ENCODE results near the gene YKT6. TPM values are rescaled to one million over a fixed set of nuclear protein-coding genes. Genes with fewer than 3 reads are reported as not detected.

Gene YKT6
- total and polyA plus RNA-seq, 2 experiments from 2014 or later = 75.7 to 86.9 TPM

GRCh38 chr7:44226396-44226753, 25.6 kb downstream of the YKT6 start:
- Histone ChIP-seq H3K4me3 (no peak overlapping the region), H3K27ac (no peak overlapping the region), H2AFZ (no peak overlapping the region), H3K9me3 (ENCODE audit: low read depth) (no peaks in the 10 kb centered on the region), H3K27me3 (no peaks in the 10 kb centered on the region), H3K4me2 (no peak overlapping the region), H3K9me2 (replicated peaks; ENCODE audit: insufficient read depth) (no peaks in the 10 kb centered on the region), H4K20me1 (ENCODE audit: insufficient read depth, poor library complexity, severe bottlenecking) (no peaks in the 10 kb centered on the region), H3K4me1 (ENCODE audit: insufficient read depth) (no peaks in the 10 kb centered on the region), H3K36me3 (replicated peaks; ENCODE audit: insufficient read depth, low read depth) (no peaks in the 10 kb centered on the region), H3K79me2 (no peaks in the 10 kb centered on the region)
- WGBS (ENCODE audit: low lambda C conversion rate, missing lambda C conversion rate) = 89% methylated on average over 9 of the region's 17 CpGs
- DNase-seq (ENCODE audit: low spot score) = no peak
- TF ChIP-seq CTCF (IDR thresholded peaks at IDR 0.05; ENCODE audit: poor library complexity) (no peak), EZH2 (IDR thresholded peaks at IDR 0.05; ENCODE audit: borderline replicate concordance) (no peak), EZH2phosphoT487 (IDR thresholded peaks at IDR 0.05; ENCODE audit: low read depth, severe bottlenecking, unreplicated experiment) (no peak)

- 58% methylated on average over 6 of the region's 14 CpGs for WGBS (ENCODE audit: low lambda C conversion rate, missing lambda C conversion rate)
- DNase-seq (ENCODE audit: low spot score) = no peak
- TF ChIP-seq CTCF (IDR thresholded peaks at IDR 0.05; ENCODE audit: poor library complexity) (no peak), EZH2phosphoT487 (IDR thresholded peaks at IDR 0.05; ENCODE audit: low read depth, severe bottlenecking, unreplicated experiment) (no peak), EZH2 (IDR thresholded peaks at IDR 0.05; ENCODE audit: borderline replicate concordance) (no peak)
These were observed 27.1 kb downstream of the YKT6 start for GRCh38 chr7:44227911-44228310.

GRCh38 chr7:44228571-44229350, 28.0 kb downstream of the YKT6 start:
- DNase-seq (ENCODE audit: low spot score) = no peak
- H3K4me3 ChIP-seq = no peak overlapping the region
- TF ChIP-seq CTCF (IDR thresholded peaks at IDR 0.05; ENCODE audit: poor library complexity) (no peak), EZH2phosphoT487 (IDR thresholded peaks at IDR 0.05; ENCODE audit: low read depth, severe bottlenecking, unreplicated experiment) (no peak), EZH2 (IDR thresholded peaks at IDR 0.05; ENCODE audit: borderline replicate concordance) (no peak)
- 83% methylated on average over 24 of the region's 29 CpGs for WGBS (ENCODE audit: low lambda C conversion rate, missing lambda C conversion rate)
- no peaks in the 10 kb centered on the region for H3K9me2 ChIP-seq (replicated peaks; ENCODE audit: insufficient read depth)
- H2AFZ ChIP-seq = no peak overlapping the region
- H3K27ac ChIP-seq = no peak overlapping the region
- no peaks in the 10 kb centered on the region for H3K4me1 ChIP-seq (ENCODE audit: insufficient read depth)
- H3K79me2 ChIP-seq = no peaks in the 10 kb centered on the region
- no peaks in the 10 kb centered on the region for H3K9me3 ChIP-seq (ENCODE audit: low read depth)
- no peaks in the 10 kb centered on the region for H4K20me1 ChIP-seq (ENCODE audit: insufficient read depth, poor library complexity, severe bottlenecking)
- H3K4me2 ChIP-seq = no peak overlapping the region
- H3K27me3 ChIP-seq = no peaks in the 10 kb centered on the region
- no peaks in the 10 kb centered on the region for H3K36me3 ChIP-seq (replicated peaks; ENCODE audit: insufficient read depth, low read depth)

More at GRCh38 chr7:44227911-44228310, 27.1 kb downstream of the YKT6 start:
- Histone ChIP-seq H3K9me2 (replicated peaks; ENCODE audit: insufficient read depth) (no peaks in the 10 kb centered on the region), H4K20me1 (ENCODE audit: insufficient read depth, poor library complexity, severe bottlenecking) (no peaks in the 10 kb centered on the region), H3K4me3 (no peak overlapping the region), H3K9me3 (ENCODE audit: low read depth) (no peaks in the 10 kb centered on the region), H3K36me3 (replicated peaks; ENCODE audit: insufficient read depth, low read depth) (no peaks in the 10 kb centered on the region), H2AFZ (no peak overlapping the region), H3K4me1 (ENCODE audit: insufficient read depth) (no peaks in the 10 kb centered on the region), H3K79me2 (no peaks in the 10 kb centered on the region), H3K27me3 (no peaks in the 10 kb centered on the region), H3K4me2 (no peak overlapping the region), H3K27ac (no peak overlapping the region)
